GM12878 (cell line): ENCODE measurements around the gene UBE2Q2. TPM values are rescaled to one million over a fixed set of nuclear protein-coding genes. Genes with fewer than 3 reads are reported as not detected.

ENCODE experiments used
- ATAC-seq: fragments of 200-7000 bp; cut with Tn5 transposase; 3 replicates; pipeline ENCODE4 v1.9.1; 2020; ENCODE audit warnings: mild to moderate bottlenecking, moderate library complexity
- BruUV-seq: library from RNA; stranded (reverse); fragments of 400-500 nt; replicated peaks from 2 replicates; lab custom pipeline; 2021; lab: Mats Ljungman, UMichigan
- CTCF ChIA-PET: fragments of 300-600 bp; sonication (Branson Sonifier 250); formaldehyde crosslinking; extraction: SDS; loops from one replicate; lab custom pipeline; 2021; ENCODE audit warnings: inconsistent platforms; lab: Yijun Ruan, JAX
- POLR2A ChIA-PET: fragments of 350-600 bp; formaldehyde crosslinking; extraction: SDS; loops from one replicate; lab custom pipeline; 2021; ENCODE audit warnings: inconsistent platforms; lab: Charles Lee
- RAD21 ChIA-PET: fragments of 300-600 bp; sonication (Branson Sonifier 250); formaldehyde crosslinking; loops from one replicate; lab custom pipeline; 2023; ENCODE audit warnings: antibody characterized with exemption; ENCODE audit not compliant: unreplicated experiment; lab: Charles Lee
- SMC1A ChIA-PET: fragments of 300-600 bp; sonication (Branson Sonifier 250); formaldehyde crosslinking; loops from one replicate; lab custom pipeline; 2023; ENCODE audit not compliant: unreplicated experiment, uncharacterized antibody; lab: Charles Lee
- DNase-seq: peaks from one replicate; pipeline ENCODE4 v3.0.0-alpha.2; 2011; ENCODE audit warnings: low read depth, low spot score
- FAIRE-seq: peaks from 3 replicates; lab custom pipeline; 2011; peaks lifted over from hg19 to GRCh38; lab: Jason Lieb, UNC
- H2AFZ ChIP-seq: 2 replicates; pipeline ENCODE4 v1.6.0; 2011; ENCODE audit warnings: low read depth, low read length, control low read depth; ENCODE audit not compliant: control insufficient read depth
- H3K27ac ChIP-seq: 2 replicates; pipeline ENCODE4 v1.5.1; 2011; ENCODE audit warnings: control low read depth; ENCODE audit not compliant: control insufficient read depth, insufficient read depth
- H3K27me3 ChIP-seq, 2 experiments: replicated peaks in 1 of 2; 2 replicates each; pipeline versions ENCODE4 v1.6.0 to v1.6.1; 2011; ENCODE audit warnings: low read length in 1 of 2; ENCODE audit not compliant: control insufficient read depth in 2 of 2, insufficient read depth in 2 of 2
- H3K36me3 ChIP-seq, 2 experiments: 2 replicates each; pipeline ENCODE4 v1.5.1; 2011; ENCODE audit warnings: low read length in 1 of 2; ENCODE audit not compliant: control insufficient read depth in 2 of 2, insufficient read depth in 2 of 2
- H3K4me1 ChIP-seq: 2 replicates; pipeline ENCODE4 v1.6.1; 2011; ENCODE audit warnings: mild to moderate bottlenecking, low read length, moderate library complexity, mixed read lengths; ENCODE audit not compliant: control insufficient read depth, insufficient read depth
- H3K4me2 ChIP-seq: 2 replicates; pipeline ENCODE4 v1.6.0; 2011; ENCODE audit warnings: control low read depth; ENCODE audit not compliant: control insufficient read depth, insufficient read depth
- H3K4me3 ChIP-seq: fragments of 200-600 bp; sonication (generic); 2 replicates; pipeline ENCODE4 v1.5.1; 2016
- H3K79me2 ChIP-seq: 2 replicates; pipeline ENCODE4 v1.6.0; 2011; ENCODE audit warnings: low read length; ENCODE audit not compliant: control insufficient read depth, insufficient read depth
- H3K9ac ChIP-seq: 2 replicates; pipeline ENCODE4 v1.8.0; 2011; ENCODE audit warnings: low read length, control low read depth, mixed read lengths; ENCODE audit not compliant: control insufficient read depth, insufficient read depth
- H3K9me3 ChIP-seq: replicated peaks from 3 replicates; pipeline ENCODE4 v1.5.1; 2011; ENCODE audit warnings: mild to moderate bottlenecking, low read length; ENCODE audit not compliant: control insufficient read depth, insufficient read depth
- H4K20me1 ChIP-seq: 2 replicates; pipeline ENCODE4 v1.6.0; 2011; ENCODE audit not compliant: control insufficient read depth, insufficient read depth
- CHD2 ChIP-seq: IDR thresholded peaks from 2 replicates; pipeline ENCODE4 v1.6.1; 2011; ENCODE audit warnings: low read depth, low read length, improper control_type of control experiment, borderline replicate concordance
- CHD4 ChIP-seq: fragments of 200-600 bp; sonication (generic); IDR thresholded peaks from 2 replicates; pipeline ENCODE4 v1.6.1; 2016; ENCODE audit warnings: mild to moderate bottlenecking
- DPF2 ChIP-seq: fragments of 450-650 bp; IDR thresholded peaks from 2 replicates; pipeline ENCODE4 v1.6.1; 2017; ENCODE audit warnings: mild to moderate bottlenecking
- IKZF2 ChIP-seq, 2 experiments: fragments of 450-650 bp; IDR thresholded peaks; 2 replicates each; pipeline ENCODE4 v1.6.1; 2017; ENCODE audit warnings: mild to moderate bottlenecking in 2 of 2, moderate library complexity in 2 of 2
- JUND ChIP-seq: IDR thresholded peaks from 2 replicates; pipeline ENCODE4 v1.6.1; 2012; ENCODE audit warnings: low read depth, mild to moderate bottlenecking, low read length, improper control_type of control experiment, moderate library complexity
- MEF2A ChIP-seq: IDR thresholded peaks from 2 replicates; pipeline ENCODE4 v1.6.1; 2011; ENCODE audit warnings: low read depth, mild to moderate bottlenecking, low read length, moderate library complexity; ENCODE audit not compliant: insufficient read depth
- RBBP5 ChIP-seq: fragments of 200-600 bp; sonication (generic); conservative IDR thresholded peaks from 2 replicates; pipeline ENCODE4 v1.6.1; 2016
- SPI1 ChIP-seq: IDR thresholded peaks from 2 replicates; pipeline ENCODE4 v1.6.1; 2011; ENCODE audit warnings: low read depth, mild to moderate bottlenecking, low read length, moderate library complexity, borderline replicate concordance; ENCODE audit not compliant: insufficient read depth
- ZNF384 ChIP-seq: IDR thresholded peaks from 2 replicates; pipeline ENCODE4 v1.6.1; 2012; ENCODE audit warnings: low read depth, mild to moderate bottlenecking, low read length, improper control_type of control experiment, borderline replicate concordance
- WGBS: methylation state at CpG from one replicate; pipeline ENCODE4 v1.1.6; 2016; ENCODE audit warnings: low lambda C conversion rate; ENCODE audit not compliant: insufficient replicate concordance, insufficient coverage; ENCODE audit errors: missing lambda C conversion rate; 5-methylcytosine and 5-hydroxymethylcytosine counted together
- in situ Hi-C: fragments of 300-500 bp; cut with MboI; formaldehyde crosslinking; loops from 9 replicates; pipeline ENCODE4 v1.14.3; 2018; ENCODE audit warnings: mixed read lengths
- intact Hi-C: fragments of 100-400 bp; cut with micrococcal nuclease; formaldehyde crosslinking; loops from one replicate; pipeline ENCODE4 v1.14.2; 2022; ENCODE audit not compliant: unreplicated experiment
- polyA plus RNA-seq, 11 experiments: library from polyadenylated mRNA; depleted of rRNA in 4 of 11; unstranded in 6 of 11; stranded (reverse) in 5 of 11; fragments of >200 nt; fragmentation: Nextera tagmentation in 4 of 11; fragmentation: Illumina TruSeq in 1 of 11; extraction: Ambion mirVana in 4 of 11; extraction: Trizol in 1 of 11; gene quantifications; 1 replicate in 1 of 11; 2 replicates in 10 of 11; pipeline versions ENCODE4 v1.2.1 to v1.2.3, GENCODE V29; 2011 to 2016; ENCODE audit warnings: inconsistent platforms in 2 of 11, missing spikeins in 2 of 11, low read depth in 1 of 11
- total RNA-seq, 4 experiments: library from RNA; depleted of rRNA in 3 of 4; stranded (reverse); fragments of >200 nt in 3 of 4; fragmentation: Illumina TruSeq in 1 of 4; extraction: Trizol in 1 of 4; gene quantifications; 2 replicates each; pipeline versions ENCODE4 v1.2.1 to v1.2.3, GENCODE V29; 2013 to 2021

UBE2Q2 gene
- total and polyA plus RNA-seq, 10 of the 15 experiments (the other 5 are each of a cell fraction or from before 2014, with no cell fraction given): 11.1 to 31.9 (median 21.6) TPM

DNA sequence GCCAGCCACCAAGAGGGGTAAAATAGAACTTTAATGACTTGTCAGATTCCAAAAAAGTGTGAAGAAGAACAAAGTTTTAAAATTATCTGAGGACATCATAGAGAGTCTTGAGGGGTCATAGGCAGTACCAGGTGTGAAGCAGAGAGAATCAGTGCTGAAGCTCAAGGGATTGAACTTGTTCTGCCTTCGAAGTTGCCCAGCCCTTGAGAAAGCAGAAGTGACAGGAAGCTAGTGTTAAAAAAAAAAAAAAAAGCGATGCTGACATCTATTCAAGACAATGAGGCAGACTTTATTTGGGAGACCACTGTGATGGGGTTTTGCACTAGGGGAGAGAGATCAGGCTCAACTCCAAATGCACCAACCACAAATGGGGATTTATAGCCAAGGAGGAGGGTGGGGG is 82.2 kb downstream of the UBE2Q2 start:
- no peak overlapping the region; the same call in 1 of the 2 replicates for H3K9ac ChIP-seq
- ChIA-PET POLR2A (no interaction called here), RAD21 (interaction anchor here (0.6 to 1.4 kb wide), 3 partner anchors 60 to 899 kb away, joined by 3 to 4 read pairs (median 3); no protein-coding TSS in a partner anchor), SMC1A (interaction anchor here (0.7 to 2.4 kb wide), 5 partner anchors 9 to 134 kb away, joined by 3 to 7 read pairs (median 3); no protein-coding TSS in a partner anchor), CTCF (interaction anchor here (1.9 kb wide), 1 partner anchor 17 kb away, joined by 8 read pairs; no protein-coding TSS in a partner anchor)
- peaks cover 9% of the 10 kb centered on the region for H3K79me2 ChIP-seq
- ATAC-seq (peak; percentile 25; the same call in 1 of the 3 replicates), DNase-seq (no peak), FAIRE-seq (no peak)
- H4K20me1 ChIP-seq: no peaks in the 10 kb centered on the region
- peaks cover 9 to 10% of the 10 kb centered on the region in 2 experiments; a peak in 3 of 4 replicates for H3K36me3 ChIP-seq
- no peak overlapping the region for H3K27ac ChIP-seq
- 22% methylated on average over 2 of the region's 2 CpGs for WGBS
- no peak overlapping the region for H3K4me3 ChIP-seq
- TF ChIP-seq SPI1: peak; percentile 57; the same call in 1 of the 2 replicates
- no peak for TF ChIP-seq CHD2
- TF ChIP-seq JUND: no peak
- TF ChIP-seq RBBP5: no peak
- TF ChIP-seq ZNF384: peak; percentile 65; the same call in 1 of the 2 replicates
- TF ChIP-seq CHD4: no peak
- TF ChIP-seq IKZF2 (IDR thresholded peaks at IDR 0.05): no peak
- no peak for TF ChIP-seq DPF2
- TF ChIP-seq MEF2A: no peak
- in situ Hi-C loops (no loop called here), intact Hi-C loops (loop anchor here (5.0 kb wide), 1 partner anchor 113 kb away; no protein-coding TSS in a partner anchor)
- H3K9me3 ChIP-seq: no peaks in the 10 kb centered on the region
- H3K27me3 ChIP-seq: no peaks in the 10 kb centered on the region
- no TSS peak for BruUV-seq
- H3K4me1 ChIP-seq: peaks cover 7% of the 10 kb centered on the region
- no peak overlapping the region for H3K4me2 ChIP-seq
- H2AFZ ChIP-seq: no peak overlapping the region
